SHP77 treated with DMSO at 0.1 percent for 48 hours (cell line): ENCODE data around the gene TSPAN7.

Experiments
- DNase-seq: peaks from one replicate; lab custom pipeline; 2025; lab: John Stamatoyannopoulos, UW

Gene TSPAN7

GRCh38 chrX:38595801-38596200, 34.5 kb downstream of the TSPAN7 start:
- no peak for DNase-seq

DNA sequence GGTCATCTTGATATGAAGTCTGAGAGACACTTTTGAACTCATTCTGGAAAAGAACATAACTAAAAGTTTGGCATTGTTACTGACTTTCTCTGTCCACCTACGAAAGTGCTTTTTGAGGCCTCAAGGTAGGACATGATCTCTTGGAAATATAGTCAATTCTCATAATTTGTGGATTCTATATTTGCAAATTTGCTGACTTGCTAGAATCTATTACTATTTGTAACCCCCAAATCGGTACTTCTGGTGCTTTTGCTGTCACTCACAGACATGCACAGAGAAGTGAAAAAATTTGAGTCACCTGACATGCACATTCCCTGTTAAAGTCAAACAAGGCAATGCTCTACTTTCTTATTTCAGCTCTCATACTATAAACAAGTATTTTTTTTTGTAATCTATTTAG, 35.6 kb downstream of the TSPAN7 start:
- DNase-seq: no peak

- no peak for DNase-seq
Observed at GRCh38 chrX:38599796-38600755, 38.7 kb downstream of the TSPAN7 start.

GRCh38 chrX:38601866-38602265, 40.5 kb downstream of the TSPAN7 start:
- no peak for DNase-seq

- DNase-seq: no peak
Observed at GRCh38 chrX:38606821-38607220, 45.5 kb downstream of the TSPAN7 start.

DNA sequence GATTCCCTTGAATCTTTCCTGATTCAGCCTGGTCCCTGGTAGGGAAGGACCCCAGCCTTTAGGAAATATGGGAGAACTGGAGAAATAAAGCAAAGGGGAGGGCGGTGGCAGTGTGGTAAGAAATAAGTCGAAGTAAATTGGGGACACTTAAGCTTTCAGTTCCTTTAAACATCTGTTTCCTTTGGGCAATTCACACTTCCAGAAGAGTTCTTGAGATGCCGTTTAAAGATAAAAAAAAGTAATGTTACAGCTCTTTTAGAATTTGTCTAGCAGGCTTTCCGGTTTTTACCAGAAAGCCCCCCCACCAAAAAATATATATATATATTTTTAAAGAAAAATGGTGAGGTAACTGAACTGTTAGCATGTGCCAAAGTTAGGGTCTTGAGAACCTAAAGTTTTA, 46.6 kb downstream of the TSPAN7 start:
- DNase-seq: no peak

DNA sequence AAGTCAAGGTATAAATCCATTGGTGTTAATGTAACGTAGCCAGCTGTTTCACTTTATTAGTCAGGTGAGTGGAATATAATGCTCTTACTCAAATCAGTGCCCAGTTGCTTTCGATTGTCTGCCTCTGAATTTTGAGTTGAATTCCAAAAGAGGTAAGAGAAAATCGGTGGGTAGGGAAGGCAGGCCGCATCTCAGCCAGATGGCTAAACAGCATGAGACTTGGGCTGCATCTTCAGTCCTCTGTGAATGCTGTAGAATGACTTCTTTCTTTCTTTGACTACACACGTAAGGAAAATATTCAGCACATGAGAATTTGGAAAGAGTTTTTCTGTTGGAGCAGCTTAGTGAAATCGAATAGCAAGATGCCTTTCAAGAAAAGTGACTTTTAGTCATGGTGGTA, 49.5 kb downstream of the TSPAN7 start:
- DNase-seq: no peak

DNA sequence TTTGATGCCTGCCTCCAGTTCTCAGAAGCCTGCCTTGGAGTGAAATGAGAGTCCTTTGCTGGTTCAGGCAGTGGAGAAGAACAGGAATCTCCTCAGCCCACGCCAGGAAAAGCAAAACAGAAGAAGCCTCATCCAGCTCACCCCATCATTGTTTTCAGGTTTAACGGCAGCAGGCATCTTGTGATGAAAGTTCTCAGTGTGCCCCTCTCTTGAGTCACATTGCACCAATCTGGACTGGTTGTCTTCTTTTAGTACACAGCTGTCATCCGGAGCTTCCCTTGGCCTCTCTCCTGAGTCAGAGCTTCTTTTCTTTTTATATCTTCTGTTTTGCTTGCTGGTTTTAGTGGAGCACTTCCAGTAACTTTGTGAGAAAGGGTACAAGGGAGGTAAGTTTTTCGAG, 50.9 kb downstream of the TSPAN7 start:
- no peak for DNase-seq

GRCh38 chrX:38614485-38614884, 53.1 kb downstream of the TSPAN7 start:
- DNase-seq: no peak

DNA sequence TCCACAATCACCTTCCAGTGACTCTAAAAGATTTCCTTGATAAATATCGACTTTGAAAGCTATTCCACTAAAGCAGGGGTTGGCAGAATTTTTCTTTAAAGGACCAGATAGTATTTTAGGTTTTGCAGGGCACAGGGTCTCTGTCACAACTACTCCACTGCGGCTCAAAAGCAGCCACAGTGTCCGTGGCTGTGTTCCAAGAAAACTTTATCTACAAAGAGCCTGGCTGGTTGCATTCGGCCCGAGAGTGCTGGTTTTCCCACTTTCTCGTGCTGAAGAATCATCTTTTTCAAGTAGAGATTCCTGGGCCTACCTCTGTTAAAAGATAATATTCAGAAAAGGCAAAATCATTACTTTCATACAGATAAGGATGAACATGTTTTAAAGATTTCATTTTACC, 55.6 kb downstream of the TSPAN7 start:
- no peak for DNase-seq

DNA sequence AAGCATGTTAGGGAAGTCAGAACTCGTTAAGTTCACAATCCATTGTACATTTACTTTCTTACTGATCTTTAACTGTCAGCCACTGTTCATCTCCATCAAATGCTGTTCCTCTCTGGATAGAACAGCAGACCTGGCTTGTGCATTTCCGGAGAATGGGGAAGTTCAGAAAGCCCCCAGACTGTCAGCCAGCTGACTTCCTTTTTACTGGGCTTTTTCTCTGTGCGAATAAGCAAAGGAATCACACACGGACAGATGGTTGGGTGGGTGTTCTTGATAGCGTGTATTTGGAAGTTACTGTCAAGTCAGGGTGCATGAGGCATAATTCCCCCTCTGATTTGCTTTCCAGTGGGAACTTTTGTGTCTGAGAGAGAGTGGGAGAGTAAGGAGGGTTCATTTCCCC, 56.8 kb downstream of the TSPAN7 start:
- no peak for DNase-seq

GRCh38 chrX:38620623-38621022, 59.3 kb downstream of the TSPAN7 start:
- no peak for DNase-seq

- DNase-seq: no peak
Observed at GRCh38 chrX:38626296-38626695, 65.0 kb downstream of the TSPAN7 start.

- peak; percentile 0 for DNase-seq
Observed at GRCh38 chrX:38627683-38628082, 66.3 kb downstream of the TSPAN7 start.

DNA sequence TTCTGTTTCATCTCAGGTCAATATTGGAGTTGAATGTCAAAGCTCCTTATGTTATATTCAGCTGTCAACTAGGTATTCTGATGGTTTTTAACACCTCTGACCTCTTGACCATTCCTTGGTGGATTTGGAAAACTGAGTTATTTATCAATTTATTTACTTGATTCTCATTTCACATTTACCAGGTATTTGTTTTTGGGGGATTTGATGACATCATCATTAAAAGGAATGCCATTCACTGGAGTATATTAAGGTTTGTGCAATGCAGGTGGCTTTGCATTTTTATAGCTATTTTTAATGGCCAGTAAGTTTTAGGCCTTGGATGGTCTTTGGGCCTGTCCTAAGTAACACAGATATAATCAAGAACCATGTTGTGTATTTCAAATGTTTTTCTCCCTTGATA, 67.2 kb downstream of the TSPAN7 start:
- DNase-seq: no peak

- no peak for DNase-seq
Observed at GRCh38 chrX:38632516-38632915, 71.2 kb downstream of the TSPAN7 start.

- no peak for DNase-seq
Observed at GRCh38 chrX:38634665-38635064, 73.3 kb downstream of the TSPAN7 start.

DNA sequence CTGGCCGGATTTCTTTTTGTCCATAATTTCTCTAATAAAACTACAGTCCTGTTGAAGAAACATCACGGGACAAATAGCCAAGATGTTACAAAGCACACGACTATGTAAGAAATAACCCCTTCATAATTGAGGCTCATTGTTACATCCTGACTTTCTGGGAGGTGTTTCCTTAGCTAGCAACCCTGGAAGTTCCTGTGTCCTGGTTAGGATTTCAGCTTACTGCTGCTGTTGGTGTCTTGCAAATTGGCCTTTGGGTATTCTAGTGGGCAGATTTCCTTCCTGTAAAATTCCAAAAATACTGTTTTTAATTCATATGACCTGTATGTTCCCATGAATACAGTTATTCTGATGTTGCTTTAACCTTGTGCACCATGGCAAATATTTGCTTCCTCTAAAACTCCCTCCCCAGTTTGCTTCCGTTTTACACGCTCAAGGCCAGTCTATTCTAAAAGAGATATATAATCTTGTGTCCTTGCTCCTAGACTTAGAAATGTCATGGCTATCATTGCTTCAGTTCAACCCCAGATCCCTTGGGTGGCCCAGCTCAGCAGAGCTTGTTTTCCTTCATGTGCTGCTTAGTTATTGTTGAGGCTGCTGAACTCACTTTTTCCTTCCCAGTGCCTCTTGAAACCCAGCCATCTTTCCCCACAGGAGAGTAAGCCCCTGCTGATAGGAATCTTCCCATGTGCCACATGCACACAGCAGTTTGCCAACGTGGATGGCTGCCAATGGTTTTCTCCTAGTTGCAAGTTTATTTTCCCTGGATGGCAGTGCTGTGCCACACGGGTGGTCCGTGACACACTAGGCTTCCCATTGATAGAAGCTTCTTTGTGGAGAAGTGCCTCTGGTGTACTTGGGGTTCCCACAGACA, 75.8 kb downstream of the TSPAN7 start:
- no peak for DNase-seq

DNA sequence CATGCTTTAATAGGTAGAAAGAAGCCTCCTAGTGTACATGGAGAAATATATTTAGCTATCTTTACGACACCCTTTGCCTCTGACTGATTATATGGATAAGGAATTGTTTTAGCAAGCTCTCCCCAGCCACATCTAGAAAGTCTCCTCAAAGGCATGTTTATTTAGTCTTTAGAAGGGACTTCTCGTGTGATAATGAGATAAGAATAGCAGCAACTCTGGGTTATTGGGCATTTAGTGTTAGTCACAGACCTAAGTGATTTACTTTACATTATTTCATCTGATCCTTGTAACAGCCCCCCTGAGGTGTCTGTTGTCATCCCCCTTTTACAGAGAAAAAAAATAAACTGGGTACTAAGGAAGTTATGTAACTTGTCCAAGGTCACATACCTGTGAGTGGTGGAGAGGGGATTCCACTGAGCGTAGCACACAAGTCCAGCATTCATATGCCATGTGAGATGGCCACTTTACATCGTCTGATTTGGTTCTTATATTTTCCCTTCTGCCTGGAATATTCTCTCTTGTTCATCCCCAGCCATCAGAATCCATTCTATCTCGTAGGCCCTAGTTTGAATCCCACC, 77.7 kb downstream of the TSPAN7 start:
- DNase-seq: no peak

DNA sequence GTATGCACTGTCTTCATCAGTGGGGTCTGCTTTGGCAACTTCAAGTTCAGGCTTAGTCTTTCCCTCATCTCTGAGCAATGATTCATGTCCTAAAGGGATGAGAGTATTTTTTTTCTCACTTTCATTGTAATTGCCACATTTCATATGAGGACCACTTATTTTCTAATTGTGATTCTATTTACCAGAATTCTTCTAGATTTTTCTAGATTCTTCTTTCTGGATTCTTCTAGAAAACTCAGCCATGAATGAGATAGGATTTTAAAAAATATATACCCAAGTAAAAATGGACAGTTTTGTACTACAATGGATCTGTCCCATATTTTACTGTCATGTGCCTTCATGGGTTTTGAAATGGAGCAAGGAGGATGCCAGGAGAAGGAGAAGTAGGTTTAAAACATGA, 78.4 kb downstream of the TSPAN7 start:
- DNase-seq: no peak

- DNase-seq: no peak
Observed at GRCh38 chrX:38641197-38641596, 79.9 kb downstream of the TSPAN7 start.

GRCh38 chrX:38643903-38644302, 82.6 kb downstream of the TSPAN7 start:
- no peak for DNase-seq

- DNase-seq: no peak
Observed at GRCh38 chrX:38646129-38646528, 84.8 kb downstream of the TSPAN7 start.
